ENCODE results near the gene DBH.

The DBH gene

DNA sequence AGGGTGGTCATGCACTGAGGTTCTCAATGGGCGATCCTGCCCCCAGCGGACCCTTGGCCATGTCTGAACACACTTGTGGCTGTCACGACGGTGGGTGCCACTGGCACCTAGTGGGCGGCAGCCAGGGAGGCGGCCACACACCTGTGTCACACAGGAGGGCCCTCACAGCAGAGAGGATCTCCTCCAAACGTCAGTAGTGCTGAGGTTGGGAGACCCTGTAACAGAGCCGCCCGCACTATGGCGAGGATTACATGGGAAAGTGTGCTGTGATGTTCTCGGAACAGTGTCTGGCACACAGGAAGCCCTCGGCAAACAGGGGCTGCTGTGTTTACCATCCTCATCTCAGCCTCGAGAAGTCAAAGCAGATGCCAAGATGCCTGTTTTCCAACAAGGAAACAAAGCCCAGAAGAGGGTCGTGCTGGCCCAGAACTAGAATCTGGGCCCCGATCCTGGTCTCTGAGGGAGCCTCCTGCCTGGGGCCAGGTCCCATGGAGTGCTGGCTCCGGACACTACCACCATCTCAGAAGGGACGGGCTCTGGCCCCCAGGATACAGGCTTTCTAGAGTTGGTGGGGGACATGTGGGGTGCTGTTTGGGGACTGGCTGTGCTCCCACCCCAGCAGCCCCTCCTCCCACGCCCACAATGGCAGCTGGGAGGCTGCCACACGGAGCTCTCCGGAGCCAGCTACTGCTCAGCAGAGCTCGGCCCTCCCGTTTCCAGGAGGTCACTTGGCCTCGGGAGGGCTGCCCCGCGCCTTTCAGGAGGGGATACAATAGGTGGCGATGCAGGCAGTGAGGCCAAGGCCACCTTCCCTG, 48.2 kb downstream of the DBH start:
- DNase-seq (ENCODE audit: low spot score), result no peak

- DNase-seq (ENCODE audit: low spot score), result no peak
Measured at GRCh38 chr9:133684936-133685361, 48.8 kb downstream of the DBH start.

GRCh38 chr9:133685653-133686609, 49.8 kb downstream of the DBH start:
- DNase-seq (ENCODE audit: low spot score), result no peak

GRCh38 chr9:133686642-133687575, 50.7 kb downstream of the DBH start:
- no peak for DNase-seq (ENCODE audit: low spot score)

DNA sequence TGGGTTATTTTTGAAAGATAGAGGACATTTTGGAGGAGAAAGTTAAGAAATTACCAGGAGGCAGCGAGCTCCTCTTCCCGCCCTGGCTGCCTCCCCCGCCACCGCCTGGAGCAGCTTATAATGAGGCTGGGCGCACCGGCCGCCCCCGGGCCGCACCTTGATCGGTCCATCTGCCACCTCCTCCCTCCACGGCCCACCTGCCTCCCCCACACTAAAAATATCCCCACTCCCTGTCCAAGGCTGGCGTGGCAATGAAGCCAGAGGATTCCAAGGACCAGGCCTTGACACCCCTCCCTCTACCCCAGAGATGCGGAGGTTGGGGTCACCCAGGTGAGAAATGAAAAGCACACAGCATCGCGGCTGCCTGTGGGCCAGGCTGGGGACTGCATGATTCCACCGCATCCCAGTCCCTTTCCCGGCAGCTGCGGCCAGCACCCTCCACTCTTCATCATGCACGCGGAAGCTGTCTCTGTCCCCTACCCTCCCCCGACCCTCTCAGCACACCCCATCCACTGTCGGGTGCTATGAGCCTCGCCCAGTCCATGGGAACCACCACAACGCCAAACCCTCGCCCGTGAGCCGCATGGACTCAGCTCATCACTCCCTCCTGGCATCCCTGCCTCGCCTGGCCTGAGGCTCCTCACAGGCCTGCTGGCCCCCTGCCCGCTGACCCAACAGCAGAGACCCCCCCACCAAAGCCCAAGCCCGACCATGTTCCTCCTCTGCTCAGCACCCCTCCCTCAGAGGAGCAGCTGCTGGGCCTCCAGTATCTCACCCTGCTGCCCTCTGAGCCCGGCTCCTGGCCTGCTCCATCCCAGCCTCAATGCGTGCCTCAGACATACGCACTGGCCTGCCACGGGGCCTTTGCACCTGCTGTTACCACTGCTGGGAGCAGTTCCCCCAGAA, 51.9 kb downstream of the DBH start:
- DNase-seq (ENCODE audit: low spot score), result no peak

DNA sequence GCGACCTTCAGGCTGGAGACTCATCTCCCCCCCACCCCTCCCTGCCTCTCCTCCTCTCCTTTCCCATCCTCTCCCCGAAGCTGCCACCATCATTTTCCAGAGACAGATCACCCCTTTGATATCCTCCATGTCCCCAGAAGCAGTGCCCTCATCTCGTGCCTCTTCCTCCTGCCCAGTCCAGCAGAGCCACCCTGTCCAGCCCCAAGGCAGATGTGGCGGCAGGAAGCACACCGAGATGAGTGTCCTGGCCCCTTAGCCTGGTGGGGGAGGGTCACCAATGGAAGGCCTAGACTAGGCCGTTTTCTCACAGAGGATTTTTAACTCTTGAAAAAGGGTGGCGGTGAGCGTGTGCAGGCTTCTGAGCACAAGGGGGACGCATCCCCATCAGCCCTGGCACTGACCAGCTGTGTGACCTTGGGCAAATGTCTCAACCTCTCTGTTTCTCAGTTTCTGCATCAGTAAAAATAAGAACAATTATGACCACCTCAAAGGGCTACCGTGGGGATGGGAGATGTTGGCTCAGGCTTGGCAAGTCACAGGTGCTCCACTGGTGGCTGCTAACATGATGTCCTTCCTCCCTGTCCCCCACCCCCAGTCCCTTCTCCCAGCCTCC, 53.1 kb downstream of the DBH start:
- no peak for DNase-seq (ENCODE audit: low spot score)

- DNase-seq (ENCODE audit: low spot score), result no peak
Measured at GRCh38 chr9:133690081-133690561, 54.0 kb downstream of the DBH start.

GRCh38 chr9:133691191-133691590, 55.0 kb downstream of the DBH start:
- DNase-seq (ENCODE audit: low spot score), result no peak

DNA sequence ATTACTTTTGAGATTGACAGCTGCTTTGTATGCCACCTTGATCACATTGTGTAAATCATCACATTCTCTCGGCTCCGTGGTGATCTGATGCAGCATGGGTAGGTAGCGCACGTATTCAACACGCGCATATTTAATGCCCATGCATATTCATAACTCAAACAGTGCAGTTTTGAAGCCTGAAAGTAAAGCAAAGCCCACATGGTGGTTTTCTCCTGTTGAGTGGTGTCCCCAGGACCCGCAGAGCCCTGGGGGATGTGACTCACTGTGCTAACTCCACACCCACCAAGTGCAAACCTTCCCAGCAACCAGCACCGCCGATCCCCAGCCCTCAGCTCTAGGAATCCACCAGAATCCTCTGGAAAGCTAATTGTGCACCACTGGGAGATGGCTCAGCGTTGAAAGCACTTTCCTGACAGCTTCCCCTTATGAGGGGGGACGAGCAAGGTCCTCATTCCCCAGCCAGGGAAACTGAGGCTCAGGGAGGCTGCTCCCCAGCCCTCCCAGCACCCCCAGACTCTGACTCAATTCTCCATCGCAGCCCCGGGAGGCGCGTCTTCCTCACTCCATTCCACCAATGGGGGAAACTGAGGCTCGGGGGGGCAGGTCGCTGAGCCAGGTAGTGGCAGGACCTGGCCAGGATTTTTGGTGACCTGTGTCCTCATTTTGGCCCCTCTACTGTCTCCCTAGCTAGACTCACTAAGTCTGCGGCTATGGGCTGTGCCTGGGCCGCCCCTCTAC, 55.6 kb downstream of the DBH start:
- DNase-seq (ENCODE audit: low spot score), result no peak

GRCh38 chr9:133692364-133692985, 56.3 kb downstream of the DBH start:
- no peak for DNase-seq (ENCODE audit: low spot score)

- DNase-seq (ENCODE audit: low spot score), result no peak
Measured at GRCh38 chr9:133693116-133693515, 57.0 kb downstream of the DBH start.

DNA sequence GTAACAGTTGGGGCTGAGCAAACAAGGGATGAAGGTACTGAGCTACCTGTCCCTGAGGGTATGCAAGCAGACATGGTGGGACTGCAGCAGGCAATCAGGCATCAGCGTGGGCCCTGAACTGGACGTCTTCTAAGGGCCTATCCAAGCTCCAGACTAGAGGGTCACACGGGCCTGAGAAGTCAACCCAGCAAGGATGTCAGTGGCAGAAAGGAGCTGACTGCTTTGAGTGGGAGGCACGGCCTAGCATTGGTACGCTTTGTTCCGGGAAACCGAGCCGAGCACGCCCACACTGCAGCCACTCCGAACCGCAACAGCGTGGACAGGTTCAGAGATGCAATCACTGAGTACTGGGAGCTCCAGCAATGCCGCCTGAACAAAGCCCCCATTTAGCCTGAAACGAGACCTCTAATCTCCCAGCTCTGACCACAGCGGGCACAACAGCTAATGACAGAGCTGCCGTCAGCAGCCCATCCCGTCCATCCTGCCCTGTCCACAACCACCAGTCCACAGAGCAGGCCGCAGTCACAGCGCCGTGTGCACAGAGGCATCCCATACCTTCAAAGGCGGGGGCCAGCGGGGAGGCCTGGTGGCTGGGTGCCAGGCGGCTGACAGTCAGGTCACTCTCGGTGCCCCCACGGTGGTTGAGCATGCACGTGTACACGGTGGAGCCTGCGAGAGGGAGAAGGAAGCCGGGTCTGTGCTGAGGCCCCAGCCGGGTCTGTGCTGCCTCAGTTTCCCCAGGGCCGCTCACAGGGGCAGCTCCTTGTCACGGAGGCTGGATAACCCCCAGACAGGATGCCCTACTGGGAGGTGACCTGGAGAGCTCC, 57.8 kb downstream of the DBH start:
- DNase-seq (ENCODE audit: low spot score), result no peak

DNA sequence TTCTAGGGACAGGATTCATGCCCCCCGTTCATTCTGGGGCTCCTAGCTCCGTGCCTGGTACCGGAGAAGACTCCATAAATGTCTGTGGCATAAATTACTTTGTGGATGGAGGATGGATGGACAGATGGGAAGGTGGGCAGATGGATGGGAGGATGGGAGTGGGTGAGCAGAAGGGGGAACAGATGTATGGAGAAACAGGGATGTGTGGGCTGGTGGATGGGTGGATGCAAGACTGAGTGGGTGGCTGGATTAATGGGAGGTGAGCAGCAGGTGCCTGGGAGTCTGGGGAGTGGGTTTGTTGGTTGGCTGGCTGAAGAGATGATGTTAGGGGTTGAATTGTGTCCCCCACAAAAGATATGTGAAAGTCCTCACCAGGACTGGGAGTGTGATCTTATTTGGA, 58.5 kb downstream of the DBH start:
- DNase-seq (ENCODE audit: low spot score), result no peak

GRCh38 chr9:133696071-133696472, 59.9 kb downstream of the DBH start:
- no peak for DNase-seq (ENCODE audit: low spot score)

DNA sequence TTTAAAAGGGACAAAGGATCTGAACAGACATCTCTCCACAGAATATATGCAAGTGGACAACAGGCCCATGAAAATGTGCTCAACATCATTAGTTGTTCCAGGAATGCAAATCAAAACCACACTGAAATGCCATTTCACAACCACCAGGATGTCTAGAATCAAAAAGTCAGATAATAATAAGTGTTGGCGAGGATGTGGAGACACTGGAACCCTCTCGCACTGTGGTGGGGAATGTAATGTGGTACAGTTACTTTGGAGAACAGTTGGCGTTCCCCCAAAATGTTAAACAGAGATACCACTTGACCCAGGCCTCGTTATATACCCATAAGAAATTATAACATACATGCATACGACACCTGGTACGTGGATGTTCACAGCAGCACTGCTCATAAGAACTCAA, 63.4 kb downstream of the DBH start:
- DNase-seq (ENCODE audit: low spot score), result no peak

- no peak for DNase-seq (ENCODE audit: low spot score)
Measured at GRCh38 chr9:133700819-133701320, 64.7 kb downstream of the DBH start.

GRCh38 chr9:133701321-133701980, 65.3 kb downstream of the DBH start:
- DNase-seq (ENCODE audit: low spot score), result no peak
